Endothelial cell of umbilical vein (primary cell): Measurements from ENCODE around the gene METRN. TPM values are rescaled to one million over a fixed set of nuclear protein-coding genes. Genes with fewer than 3 reads are reported as not detected.

Source experiments
- BruUV-seq: library from RNA; stranded (reverse); fragments of 400-500 nt; replicated peaks from 2 replicates; lab custom pipeline; 2021; lab: Mats Ljungman, UMichigan
- CTCF ChIA-PET: fragments of 300-600, 350-600 bp; sonication (Branson Sonifier 250); formaldehyde crosslinking; loops from one replicate; lab custom pipeline; 2021; ENCODE audit warnings: antibody characterized with exemption, inconsistent platforms; lab: Charles Lee
- POLR2A ChIA-PET: fragments of 300-600, 350-600 bp; sonication (Branson Sonifier 250); formaldehyde crosslinking; loops from one replicate; lab custom pipeline; 2021; ENCODE audit warnings: antibody characterized with exemption, inconsistent platforms; lab: Charles Lee
- DNase-seq: peaks from one replicate; pipeline ENCODE4 v3.0.0-alpha.2; 2011; ENCODE audit warnings: low read depth, low spot score
- FAIRE-seq: peaks from 2 replicates; lab custom pipeline; 2011; peaks lifted over from hg19 to GRCh38; lab: Jason Lieb, UNC
- H2AFZ ChIP-seq: 2 replicates; pipeline ENCODE4 v1.6.0; 2012; ENCODE audit warnings: low read depth, low read length, control low read depth, inconsistent platforms
- H3K27ac ChIP-seq: 2 replicates; pipeline ENCODE4 v1.5.1; 2011; ENCODE audit warnings: low read depth, mild to moderate bottlenecking, control low read depth, low read length, moderate library complexity; ENCODE audit not compliant: insufficient read depth
- H3K27me3 ChIP-seq, 2 experiments: 2 replicates each; pipeline versions ENCODE4 v1.6.0 to v1.6.1; 2011; ENCODE audit warnings: low read length in 2 of 2, mixed read lengths in 1 of 2; ENCODE audit not compliant: control insufficient read depth in 2 of 2, insufficient read depth in 2 of 2
- H3K36me3 ChIP-seq, 2 experiments: 2 replicates in 1 of 2; 3 replicates in 1 of 2; pipeline ENCODE4 v1.5.1; 2011; ENCODE audit warnings: low read length in 2 of 2, mild to moderate bottlenecking in 1 of 2, moderate library complexity in 1 of 2; ENCODE audit not compliant: control insufficient read depth in 2 of 2, insufficient read depth in 2 of 2; ENCODE audit errors: extremely low read depth in 1 of 2
- H3K4me1 ChIP-seq: 3 replicates; pipeline ENCODE4 v1.5.1; 2011; ENCODE audit warnings: mild to moderate bottlenecking, low read length; ENCODE audit not compliant: control insufficient read depth, insufficient read depth; ENCODE audit errors: extremely low read depth
- H3K4me2 ChIP-seq: 2 replicates; pipeline ENCODE4 v1.6.1; 2011; ENCODE audit warnings: low read length, control low read depth, mixed read lengths; ENCODE audit not compliant: insufficient read depth
- H3K4me3 ChIP-seq, 3 experiments: fragments of 200-600 bp in 1 of 3; sonication (generic), shearing (Covaris generic) in 1 of 3; replicated peaks in 1 of 3; 2 replicates each; pipeline ENCODE4 v1.5.1; 2011 to 2016; ENCODE audit warnings: control low read depth in 3 of 3, low read length in 3 of 3, mild to moderate bottlenecking in 2 of 3, inconsistent platforms in 1 of 3, low read depth in 1 of 3, moderate library complexity in 1 of 3; ENCODE audit not compliant: insufficient read depth in 1 of 3
- H3K79me2 ChIP-seq: 2 replicates; pipeline ENCODE4 v1.6.0; 2012; ENCODE audit warnings: low read length, inconsistent platforms; ENCODE audit not compliant: control insufficient read depth, insufficient read depth
- H3K9ac ChIP-seq: replicated peaks from 2 replicates; pipeline ENCODE3; 2011; ENCODE audit warnings: low read length, control low read depth; ENCODE audit not compliant: insufficient read depth; ENCODE audit errors: extremely low read depth
- H3K9me1 ChIP-seq: replicated peaks from 3 replicates; pipeline ENCODE4 v1.6.0; 2011; ENCODE audit warnings: mild to moderate bottlenecking, low read length; ENCODE audit not compliant: control insufficient read depth, insufficient read depth; ENCODE audit errors: extremely low read depth
- H3K9me3 ChIP-seq: replicated peaks from 2 replicates; pipeline ENCODE4 v1.5.1; 2012; ENCODE audit warnings: low read length, inconsistent platforms; ENCODE audit not compliant: control insufficient read depth, insufficient read depth
- H4K20me1 ChIP-seq: replicated peaks from 2 replicates; pipeline ENCODE3; 2011; ENCODE audit warnings: mild to moderate bottlenecking, low read length; ENCODE audit not compliant: control insufficient read depth, insufficient read depth; ENCODE audit errors: extremely low read depth
- EZH2 ChIP-seq: IDR thresholded peaks from 2 replicates; pipeline ENCODE4 v1.6.1; 2012; ENCODE audit warnings: borderline replicate concordance, low read depth, mild to moderate bottlenecking, moderate library complexity, low read length, inconsistent platforms; ENCODE audit not compliant: severe bottlenecking
- FOS ChIP-seq: IDR thresholded peaks from 2 replicates; pipeline ENCODE4 v1.6.1; 2011; ENCODE audit warnings: mild to moderate bottlenecking, low read length, moderate library complexity, borderline replicate concordance; ENCODE audit not compliant: insufficient read depth
- GATA2 ChIP-seq: IDR thresholded peaks from 2 replicates; pipeline ENCODE4 v1.7.0; 2011; ENCODE audit warnings: low read depth, mild to moderate bottlenecking, moderate library complexity, mixed read lengths, low read length; ENCODE audit not compliant: insufficient read length, insufficient read depth
- JUN ChIP-seq: IDR thresholded peaks from 2 replicates; pipeline ENCODE4 v1.6.1; 2011; ENCODE audit warnings: borderline replicate concordance, low read depth; ENCODE audit not compliant: insufficient read length, insufficient read depth
- MYC ChIP-seq: IDR thresholded peaks from one replicate; pipeline ENCODE4 v1.6.1; 2011; ENCODE audit warnings: mild to moderate bottlenecking, low read depth, low read length
- POLR2A ChIP-seq: IDR thresholded peaks from 2 replicates; pipeline ENCODE4 v1.6.1; 2012; ENCODE audit warnings: low read depth, mild to moderate bottlenecking, control low read depth, low read length
- POLR2AphosphoS5 ChIP-seq: IDR thresholded peaks from 2 replicates; pipeline ENCODE4 v1.6.1; 2012; ENCODE audit warnings: low read depth, mild to moderate bottlenecking, control low read depth, low read length, moderate library complexity; ENCODE audit not compliant: insufficient read depth
- dilution Hi-C: fragments of 300-500 bp; cut with MboI; formaldehyde crosslinking; loops from one replicate; pipeline ENCODE4 v1.15.0; 2019; ENCODE audit warnings: low sequenced_read_pairs; ENCODE audit not compliant: extremely low pct_ligation_motif_present
- intact Hi-C: fragments of 100-400 bp; cut with micrococcal nuclease; formaldehyde crosslinking; loops from one replicate; pipeline ENCODE4 v1.10.0; 2022
- polyA plus RNA-seq, 4 experiments: library from polyadenylated mRNA; depleted of rRNA in 3 of 4; stranded (reverse) in 3 of 4; unstranded in 1 of 4; fragments of >200 nt; gene quantifications; 2 replicates each; pipeline versions ENCODE4 v1.2.1 to v1.2.3, GENCODE V29; 2011 to 2012; ENCODE audit warnings: missing spikeins in 1 of 4
- total RNA-seq: library from RNA; stranded (reverse); gene quantifications from 2 replicates; pipeline ENCODE4 v1.2.3, GENCODE V29; 2021
- TF ChIP-seq, protein P1 (sequence below): IDR thresholded peaks from 2 replicates; pipeline ENCODE4 v1.6.1; 2011; ENCODE audit not compliant: insufficient read depth, insufficient read length
- TF ChIP-seq, protein P2 (sequence below), 2 donors: IDR thresholded peaks; 1 replicate in 1 of 2; 2 replicates in 1 of 2; pipeline ENCODE4 v1.5.1; 2011; ENCODE audit warnings: low read length in 2 of 2, mild to moderate bottlenecking in 2 of 2, moderate library complexity in 2 of 2, control low read depth in 1 of 2, inconsistent platforms in 1 of 2, low read depth in 1 of 2; ENCODE audit not compliant: insufficient read depth in 1 of 2; ENCODE audit errors: extremely low read depth in 1 of 2

Gene METRN
- total and polyA plus RNA-seq, 2 donors (not counting 3 experiments of a cell fraction or from before 2014, with no cell fraction given) = 10.0 to 16.1 TPM

DNA sequence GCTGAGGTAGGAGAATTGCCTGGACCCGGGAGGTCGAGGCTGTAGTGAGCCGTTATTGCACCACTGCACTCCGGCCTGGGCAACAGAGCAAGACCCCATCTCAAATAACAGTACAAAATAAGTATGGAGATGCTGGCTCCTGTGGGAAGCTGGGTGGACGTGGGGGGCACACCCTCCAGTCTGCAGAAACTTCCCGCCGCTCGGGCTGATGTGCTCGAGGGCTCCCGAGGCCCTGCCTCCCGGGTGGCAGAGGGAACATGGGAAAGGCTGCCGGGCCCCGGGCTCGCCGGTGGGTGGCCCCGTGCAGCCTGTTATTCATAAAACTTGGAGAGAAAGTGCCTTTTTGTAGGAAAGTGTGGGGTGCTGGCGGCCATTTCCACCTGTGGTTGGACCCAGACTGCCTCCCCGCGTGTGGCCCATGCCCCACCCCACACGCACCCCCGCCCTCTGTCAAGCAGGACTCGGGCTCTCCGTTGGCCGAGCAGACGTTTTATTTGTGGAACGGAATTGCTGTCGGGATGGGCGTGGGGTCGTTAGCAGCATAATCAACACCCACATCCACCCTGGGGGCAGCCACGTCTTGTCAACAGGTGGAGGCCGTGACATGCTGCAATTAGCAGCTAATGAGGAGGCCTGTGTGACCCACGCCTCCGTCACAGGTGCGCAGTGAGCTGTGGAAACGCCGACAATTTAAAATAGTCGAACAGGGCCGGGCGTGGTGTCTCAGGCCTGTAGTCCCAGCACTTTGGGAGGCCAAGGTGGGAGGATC is 33.2 kb downstream of the METRN start:
- no peak for FAIRE-seq

More for the DNA sequence above, 33.2 kb downstream of the METRN start:
- CTCF ChIA-PET = interaction anchor here (1.2 kb wide), 1 partner anchor 13 kb away, joined by 4 read pairs; the partner anchor contains the start of gene MSLN
- Histone ChIP-seq H3K9me1 (no peaks in the 10 kb centered on the region), H3K4me1 (no peaks in the 10 kb centered on the region), H3K27ac (no peak overlapping the region), H3K4me2 (no peak overlapping the region), H3K9ac (no peak overlapping the region), H3K4me3 (no peak overlapping the region), H3K36me3 (no peaks in the 10 kb centered on the region), H3K9me3 (no peaks in the 10 kb centered on the region), H4K20me1 (no peaks in the 10 kb centered on the region), H3K27me3 (peaks cover 4% of the 10 kb centered on the region in 2 experiments), H3K79me2 (no peaks in the 10 kb centered on the region), H2AFZ (no peak overlapping the region)
- TF ChIP-seq POLR2AphosphoS5 = no peak
- TF ChIP-seq MYC = no peak
- TF ChIP-seq EZH2 = no peak
- TF ChIP-seq FOS = no peak
- no peak for TF ChIP-seq POLR2A
- TF ChIP-seq GATA2 = no peak
- TF ChIP-seq JUN = no peak
- TF ChIP-seq, protein P1, sequence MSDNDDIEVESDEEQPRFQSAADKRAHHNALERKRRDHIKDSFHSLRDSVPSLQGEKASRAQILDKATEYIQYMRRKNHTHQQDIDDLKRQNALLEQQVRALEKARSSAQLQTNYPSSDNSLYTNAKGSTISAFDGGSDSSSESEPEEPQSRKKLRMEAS = no peak
- TF ChIP-seq, protein P2, sequence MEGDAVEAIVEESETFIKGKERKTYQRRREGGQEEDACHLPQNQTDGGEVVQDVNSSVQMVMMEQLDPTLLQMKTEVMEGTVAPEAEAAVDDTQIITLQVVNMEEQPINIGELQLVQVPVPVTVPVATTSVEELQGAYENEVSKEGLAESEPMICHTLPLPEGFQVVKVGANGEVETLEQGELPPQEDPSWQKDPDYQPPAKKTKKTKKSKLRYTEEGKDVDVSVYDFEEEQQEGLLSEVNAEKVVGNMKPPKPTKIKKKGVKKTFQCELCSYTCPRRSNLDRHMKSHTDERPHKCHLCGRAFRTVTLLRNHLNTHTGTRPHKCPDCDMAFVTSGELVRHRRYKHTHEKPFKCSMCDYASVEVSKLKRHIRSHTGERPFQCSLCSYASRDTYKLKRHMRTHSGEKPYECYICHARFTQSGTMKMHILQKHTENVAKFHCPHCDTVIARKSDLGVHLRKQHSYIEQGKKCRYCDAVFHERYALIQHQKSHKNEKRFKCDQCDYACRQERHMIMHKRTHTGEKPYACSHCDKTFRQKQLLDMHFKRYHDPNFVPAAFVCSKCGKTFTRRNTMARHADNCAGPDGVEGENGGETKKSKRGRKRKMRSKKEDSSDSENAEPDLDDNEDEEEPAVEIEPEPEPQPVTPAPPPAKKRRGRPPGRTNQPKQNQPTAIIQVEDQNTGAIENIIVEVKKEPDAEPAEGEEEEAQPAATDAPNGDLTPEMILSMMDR (IDR thresholded peaks at IDR 0.05; ENCODE audit: extremely low read depth in 1 of 2, insufficient read depth in 1 of 2, low read depth in 1 of 2, low read length in 2 of 2) = no peak
- dilution Hi-C loops (no loop called here), intact Hi-C loops (no loop called here)
- no TSS peak for BruUV-seq
- no peak for DNase-seq
- POLR2A ChIA-PET = interaction anchor here (0.7 kb wide), 1 partner anchor 36 kb away, joined by 3 read pairs; no protein-coding TSS in a partner anchor
